ES-I3 (cell line): ENCODE measurements around the gene CSNK1D.
"Not testable (repeated sequence)": the region's sequence is repeated elsewhere in the genome, so short reads cannot be mapped to it uniquely, and the experiment has no call there.

Experiments
- H3K36me3 ChIP-seq: 2 replicates; pipeline ENCODE4 v1.6.1; 2013; ENCODE audit warnings: mild to moderate bottlenecking, low read length, control low read depth, moderate library complexity; ENCODE audit not compliant: insufficient read depth
- H3K4me1 ChIP-seq: 2 replicates; pipeline ENCODE4 v1.6.1; 2013; ENCODE audit warnings: mild to moderate bottlenecking, control low read depth, low read length; ENCODE audit not compliant: insufficient read depth
- H3K9ac ChIP-seq: 2 replicates; pipeline ENCODE4 v1.6.1; 2013; ENCODE audit warnings: low read depth, mild to moderate bottlenecking, low read length, moderate library complexity
- H3K9me3 ChIP-seq: 2 replicates; pipeline ENCODE4 v1.6.1; 2013; ENCODE audit warnings: mild to moderate bottlenecking, low read length, moderate library complexity; ENCODE audit not compliant: control insufficient read depth, insufficient read depth

Gene CSNK1D

DNA sequence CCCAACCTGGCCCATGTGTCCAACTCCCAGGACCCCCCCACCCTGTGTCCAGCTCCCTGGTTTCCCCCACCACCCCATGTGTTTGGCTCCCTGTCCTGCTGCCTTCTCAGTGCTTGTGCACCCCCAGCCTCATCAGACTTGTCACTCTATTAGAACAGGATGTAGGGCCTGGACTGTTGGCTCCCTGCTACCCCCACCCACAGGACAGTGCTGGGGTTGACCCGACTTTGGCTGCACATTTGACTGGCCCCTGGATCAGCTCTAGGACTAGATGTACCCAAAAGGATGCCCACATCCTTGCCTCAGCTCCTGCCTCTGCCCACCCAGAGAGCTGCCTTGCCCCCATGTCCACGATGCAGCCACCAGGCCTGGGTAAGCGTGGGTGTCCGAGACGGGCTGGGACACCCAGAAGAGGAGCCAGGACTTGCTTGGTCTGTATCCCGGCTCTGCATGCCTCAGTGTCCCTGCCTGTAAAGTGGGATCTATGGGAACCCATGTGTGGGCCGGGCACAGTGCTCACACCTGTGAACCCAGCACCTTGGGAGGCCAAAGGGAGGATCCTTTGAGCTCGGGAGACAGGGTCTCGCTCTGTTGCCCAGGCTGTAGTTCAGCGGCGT is 59.4 kb downstream of the CSNK1D start:
- H3K9ac ChIP-seq, result no peak overlapping the region
- no peaks in the 10 kb centered on the region; the same call in 1 of the 2 replicates for H3K9me3 ChIP-seq
- peaks cover 7% of the 10 kb centered on the region; the same call in 1 of the 2 replicates for H3K4me1 ChIP-seq
- no peaks in the 10 kb centered on the region for H3K36me3 ChIP-seq

DNA sequence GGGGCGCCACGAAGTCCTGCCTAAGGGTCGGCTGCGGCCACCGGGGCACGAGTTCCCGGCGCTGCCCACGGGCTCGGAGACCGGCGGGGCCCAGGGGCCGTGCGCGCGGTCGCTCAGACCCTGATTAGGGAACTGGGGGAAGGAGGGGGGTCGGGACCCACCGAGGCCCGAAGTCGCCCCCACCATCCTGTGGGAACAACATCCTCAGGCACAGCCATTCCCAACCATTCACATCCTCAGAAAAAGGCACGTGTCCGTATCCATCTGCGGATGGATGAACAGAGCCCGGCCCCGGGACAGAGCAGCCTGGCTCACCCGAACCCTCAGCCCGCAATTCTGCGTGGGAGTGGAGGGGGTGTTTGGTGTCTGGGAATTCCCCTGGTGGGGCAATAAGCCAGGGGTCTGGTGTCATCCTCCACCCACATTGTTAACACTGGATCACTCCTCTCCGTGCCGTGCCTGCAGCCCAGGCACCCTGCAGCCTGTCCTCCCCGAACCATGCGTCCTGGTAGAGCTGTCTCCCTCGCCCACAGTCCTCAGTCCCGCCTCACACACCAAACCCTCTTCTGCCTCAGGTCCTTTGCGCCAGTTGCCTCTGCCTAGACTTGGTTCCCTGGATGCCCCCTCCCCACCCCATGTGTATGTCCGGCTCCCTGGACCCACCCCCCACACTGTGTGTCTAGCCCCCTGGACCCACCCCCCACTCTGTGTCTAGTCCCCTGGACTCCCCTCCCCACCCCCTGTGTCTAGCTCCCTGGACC is 60.1 kb downstream of the CSNK1D start:
- Histone ChIP-seq H3K4me1 (peaks cover 7% of the 10 kb centered on the region; the same call in 1 of the 2 replicates), H3K36me3 (no peaks in the 10 kb centered on the region), H3K9ac (peak overlapping the region; percentile 98), H3K9me3 (no peaks in the 10 kb centered on the region; the same call in 1 of the 2 replicates)

DNA sequence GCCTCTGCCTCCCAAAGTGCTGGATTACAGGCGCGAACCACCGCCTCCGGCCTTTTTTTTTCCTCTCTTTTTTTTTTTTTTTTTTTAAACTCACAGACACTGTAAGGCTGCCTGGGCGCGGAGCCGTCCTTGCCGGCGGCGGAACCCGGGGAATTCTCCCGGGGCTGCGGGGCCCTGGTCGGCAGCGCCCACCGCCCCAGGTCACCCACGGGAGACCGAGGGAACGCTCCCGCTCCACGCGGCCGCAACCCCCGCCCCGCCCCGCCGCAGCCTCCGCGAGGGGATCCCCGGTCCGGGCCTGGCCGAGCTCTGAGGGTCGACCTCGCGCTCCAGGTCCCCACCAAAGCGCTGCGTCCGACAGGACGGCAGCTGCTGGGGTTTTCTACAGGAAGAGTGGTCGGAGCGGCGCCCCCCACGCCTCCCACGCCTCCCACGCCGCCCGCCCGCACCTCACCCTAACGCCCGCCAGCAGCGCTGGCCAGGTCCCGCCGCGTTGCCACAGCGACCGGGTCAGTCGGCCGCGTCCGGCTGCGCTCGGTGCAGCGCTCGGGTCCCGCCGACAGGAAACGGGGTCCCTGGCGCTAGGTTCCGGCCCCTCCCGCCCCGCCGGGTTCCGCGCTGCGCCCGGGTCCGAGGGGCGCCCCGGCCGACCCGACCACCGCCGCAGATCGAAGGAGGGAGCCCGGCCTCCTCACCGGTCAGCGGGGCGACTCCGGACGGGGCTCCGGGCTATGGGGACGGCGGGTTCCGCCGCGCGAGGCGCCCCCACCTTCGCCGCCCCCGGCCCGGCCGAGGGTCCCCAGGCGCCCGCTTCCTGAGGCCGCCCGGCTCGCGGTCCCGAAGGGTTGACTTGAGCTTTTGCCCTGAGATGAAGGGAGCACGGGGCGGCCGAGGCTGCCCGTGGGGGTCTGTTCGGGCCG is 60.9 kb downstream of the CSNK1D start, which contains the start of gene CCDC57:
CCDC57 (minus strand) TSS at position 512 of the 920 bp plus-strand sequence. CDS start 10,898 bp downstream, outside the sequence.
- no peaks in the 10 kb centered on the region; the same call in 1 of the 2 replicates for H3K9me3 ChIP-seq
- no peaks in the 10 kb centered on the region for H3K36me3 ChIP-seq
- H3K9ac ChIP-seq, result peak within 1 kb of the TSS; percentile 98
- H3K4me1 ChIP-seq, result peaks cover 7% of the 10 kb centered on the region; the same call in 1 of the 2 replicates

DNA sequence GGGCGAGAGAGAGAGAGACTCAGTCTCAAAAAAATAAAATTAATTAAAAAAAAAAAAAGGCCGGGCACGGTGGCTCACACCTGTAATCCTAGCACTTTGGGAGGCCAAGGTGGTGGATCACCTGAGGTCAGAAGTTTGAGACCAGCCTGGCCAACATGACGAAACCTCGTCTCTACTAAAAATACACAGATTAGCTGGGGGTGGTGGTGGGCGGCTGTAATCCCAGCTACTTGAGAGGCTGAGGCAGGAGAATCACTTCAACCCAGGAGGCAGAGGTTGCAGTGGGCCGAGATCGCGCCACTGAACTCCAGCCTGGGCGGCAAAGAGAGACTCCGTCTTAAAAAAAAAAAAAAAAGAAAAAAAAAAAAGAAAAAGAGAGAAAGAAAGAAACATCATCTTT is 62.8 kb downstream of the CSNK1D start:
- H3K36me3 ChIP-seq, H3K4me1 ChIP-seq, H3K9me3 ChIP-seq, H3K9ac ChIP-seq: not testable (repeated sequence)

DNA sequence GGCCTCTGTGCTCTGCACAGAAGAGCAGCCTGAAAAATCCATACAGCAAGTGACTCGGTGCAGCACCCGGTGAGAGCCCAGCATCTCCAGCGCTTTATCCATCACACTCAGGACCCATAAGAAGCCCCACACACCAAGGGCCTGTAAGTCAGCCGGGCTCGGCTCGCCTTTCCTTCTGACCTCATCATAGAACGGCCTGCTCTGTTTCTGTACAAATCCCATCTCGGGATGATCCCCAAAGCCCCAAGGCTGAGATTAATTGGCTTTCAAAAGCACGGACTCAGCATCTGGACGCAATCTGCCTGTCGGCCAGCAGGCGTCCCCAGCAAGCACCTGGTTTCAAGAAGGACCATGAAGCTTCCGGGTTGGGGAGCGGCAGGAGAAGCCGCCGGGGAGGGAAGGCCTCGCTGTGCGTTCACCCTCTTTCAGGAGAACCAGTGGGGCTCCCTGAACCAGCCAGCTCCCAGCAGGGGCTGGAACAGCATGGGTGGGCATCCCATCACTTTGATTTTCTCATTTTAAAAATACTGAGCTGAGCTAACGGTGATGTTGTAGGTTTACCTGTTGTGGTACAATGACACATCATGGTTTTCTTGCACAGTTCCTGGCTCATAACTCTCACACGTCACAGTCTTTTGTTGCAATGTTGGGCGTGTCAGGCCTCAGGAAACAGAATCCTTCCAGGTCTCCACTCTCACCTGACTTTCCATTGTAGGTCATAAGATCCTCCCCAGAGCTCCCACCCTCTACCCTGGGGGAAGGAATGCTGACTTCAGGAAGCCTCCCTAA is 67.6 kb downstream of the CSNK1D start:
- no peaks in the 10 kb centered on the region for H3K9me3 ChIP-seq
- H3K4me1 ChIP-seq, result peaks cover 10% of the 10 kb centered on the region; the same call in 1 of the 2 replicates
- H3K36me3 ChIP-seq, result no peaks in the 10 kb centered on the region
- H3K9ac ChIP-seq, result peak overlapping the region; percentile 7; the same call in 1 of the 2 replicates

DNA sequence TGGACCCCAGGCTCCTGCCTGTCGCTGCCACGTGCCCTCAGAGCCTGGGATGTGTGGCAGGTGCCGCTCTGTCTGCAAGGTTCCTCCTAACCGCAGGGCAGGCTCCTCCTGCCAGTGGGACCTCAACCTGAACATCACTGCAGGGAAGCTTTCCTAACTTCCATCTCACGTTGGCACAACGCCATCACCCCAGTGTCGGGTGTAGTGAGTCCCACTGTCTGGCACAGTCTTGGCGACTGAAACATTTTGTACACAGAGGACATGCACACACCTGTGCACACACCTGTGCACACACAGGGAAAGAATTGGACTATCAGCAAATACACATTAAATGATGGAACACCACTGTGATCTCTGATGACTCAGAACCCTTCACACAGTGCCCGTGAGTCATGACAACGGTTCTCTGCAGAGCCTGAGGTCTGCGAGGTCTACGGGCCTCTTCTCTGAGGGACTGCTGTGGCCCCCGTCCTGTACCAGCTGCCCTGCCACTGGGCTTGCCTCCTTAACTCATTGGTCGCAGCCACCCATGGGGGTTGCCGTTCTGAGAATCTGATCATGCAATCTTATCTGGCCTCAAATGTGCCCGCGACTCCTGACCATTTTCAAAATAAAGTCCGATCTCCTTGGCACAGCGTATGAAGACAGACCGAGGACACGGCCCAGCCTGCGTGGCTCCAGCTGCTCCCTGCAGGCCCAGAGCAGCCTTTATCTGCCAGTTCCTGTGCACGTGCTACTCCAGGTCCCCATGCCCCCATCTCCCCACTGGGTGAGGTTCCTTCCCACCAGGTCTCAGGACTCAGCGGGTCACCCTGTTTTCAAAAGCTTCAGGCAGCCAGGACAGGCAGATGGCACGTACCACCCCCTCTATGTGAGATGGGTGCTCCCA is 68.4 kb downstream of the CSNK1D start:
- Histone ChIP-seq H3K9me3 (no peaks in the 10 kb centered on the region), H3K4me1 (peaks cover 10% of the 10 kb centered on the region; the same call in 1 of the 2 replicates), H3K36me3 (no peaks in the 10 kb centered on the region), H3K9ac (no peak overlapping the region)

DNA sequence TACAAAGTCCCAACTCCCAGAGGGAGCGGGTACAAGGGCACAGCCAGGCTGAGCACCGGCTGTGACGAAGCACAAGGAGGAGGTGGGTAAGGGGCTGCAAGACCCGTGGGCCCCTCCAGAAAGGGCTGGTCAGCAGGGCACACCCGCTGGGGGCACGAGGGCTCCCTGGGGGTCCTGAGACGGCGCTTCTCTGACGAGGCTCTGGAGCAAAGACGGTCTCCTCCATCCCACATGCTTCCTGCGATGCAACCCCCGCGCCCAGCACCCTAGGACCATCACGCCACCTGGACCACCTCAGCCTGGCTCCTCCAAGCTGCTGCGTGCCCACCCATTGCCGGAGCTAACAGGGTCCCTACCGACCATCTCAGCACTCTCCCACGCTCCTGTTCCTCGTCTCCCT is 69.6 kb downstream of the CSNK1D start:
- Histone ChIP-seq H3K36me3 (no peaks in the 10 kb centered on the region), H3K9ac (no peak overlapping the region), H3K9me3 (no peaks in the 10 kb centered on the region), H3K4me1 (peaks cover 10% of the 10 kb centered on the region; the same call in 1 of the 2 replicates)

DNA sequence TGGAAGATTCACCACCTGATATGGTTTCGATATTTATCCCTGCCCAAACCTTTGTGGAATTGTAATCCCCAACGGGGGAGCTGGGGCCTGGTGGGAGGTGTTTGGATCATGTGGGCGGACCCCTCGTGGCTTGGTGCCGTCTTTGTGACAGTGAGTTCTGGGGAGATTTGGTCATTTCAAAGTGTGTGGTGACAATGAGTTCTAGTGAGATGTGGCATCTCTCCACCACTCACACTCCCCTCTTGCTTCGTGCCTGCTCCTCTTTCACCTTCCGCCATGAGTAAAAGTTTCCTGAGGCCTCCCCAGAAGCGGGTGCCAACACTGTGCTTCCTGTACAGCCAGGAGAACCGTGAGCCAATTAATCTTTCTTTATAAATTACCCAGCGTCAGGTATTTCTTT is 70.5 kb downstream of the CSNK1D start:
- H3K36me3 ChIP-seq, result 0 out of 2 replicates have a peak, but pooled peaks cover 3% of the 10 kb centered on the region
- no peak overlapping the region for H3K9ac ChIP-seq
- H3K9me3 ChIP-seq, result no peaks in the 10 kb centered on the region
- H3K4me1 ChIP-seq, result peaks cover 10% of the 10 kb centered on the region; the same call in 1 of the 2 replicates

DNA sequence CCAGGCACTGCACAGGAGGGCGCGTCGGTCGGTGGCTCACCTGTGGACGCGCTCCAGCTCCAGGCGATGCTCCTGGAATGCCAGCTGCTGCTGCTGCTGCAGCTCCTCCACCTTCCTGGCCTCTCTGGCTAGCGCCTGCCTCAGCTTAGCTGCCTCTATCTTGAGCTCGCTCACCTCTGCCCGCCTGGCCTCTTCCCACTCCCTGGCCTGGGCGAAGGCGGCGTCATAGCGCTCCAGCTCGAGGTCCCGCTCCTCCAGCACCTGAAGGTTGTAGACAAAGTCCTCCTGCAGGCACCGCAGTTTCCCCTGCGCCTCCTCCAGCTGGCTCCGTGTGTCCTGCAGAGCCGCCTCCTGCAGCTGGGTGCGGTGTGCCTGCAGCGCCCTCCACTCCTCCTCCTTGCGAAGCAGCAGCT is 72.0 kb downstream of the CSNK1D start:
- Histone ChIP-seq H3K4me1 (peaks cover 10% of the 10 kb centered on the region; the same call in 1 of the 2 replicates), H3K36me3 (0 out of 2 replicates have a peak, but pooled peaks cover 3% of the 10 kb centered on the region), H3K9ac (no peak overlapping the region), H3K9me3 (no peaks in the 10 kb centered on the region)

DNA sequence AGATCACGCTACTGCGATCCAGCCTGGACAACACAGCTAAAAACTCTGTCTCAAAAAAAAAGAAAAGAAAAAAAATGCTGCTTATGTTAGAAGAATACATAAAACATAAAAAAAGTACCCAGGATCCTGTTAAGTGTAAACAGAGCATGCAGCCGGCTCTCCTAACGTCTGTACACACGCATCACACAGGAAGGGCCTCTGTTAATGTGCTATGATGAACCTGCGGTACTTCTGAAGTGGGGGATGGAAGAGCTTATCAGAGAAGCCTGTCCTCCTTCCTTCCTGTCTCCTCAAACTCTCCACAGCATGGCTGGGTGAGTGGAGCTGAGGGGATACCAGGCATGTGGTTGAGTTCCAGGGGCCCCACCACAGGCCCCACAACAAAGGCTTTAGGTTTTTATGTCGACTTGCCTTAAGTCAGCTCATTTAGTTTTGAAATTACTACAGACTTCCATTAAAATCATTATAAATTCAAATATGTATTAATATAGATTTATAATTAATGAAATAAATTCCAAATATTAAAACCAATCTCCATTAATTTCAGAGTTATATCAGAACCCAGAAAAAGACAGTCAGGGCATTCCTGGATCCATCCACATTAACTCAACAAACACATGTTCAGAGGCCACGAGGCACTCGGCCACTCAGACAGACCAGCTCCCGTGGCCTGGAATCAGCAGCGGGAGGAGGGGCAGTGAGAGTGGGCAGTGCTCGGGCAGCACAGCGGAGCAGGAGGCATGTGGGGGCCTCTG is 72.6 kb downstream of the CSNK1D start:
- Histone ChIP-seq H3K9ac (no peak overlapping the region), H3K9me3 (no peaks in the 10 kb centered on the region), H3K36me3 (0 out of 2 replicates have a peak, but pooled peaks cover 3% of the 10 kb centered on the region), H3K4me1 (peaks cover 6% of the 10 kb centered on the region; the same call in 1 of the 2 replicates)

DNA sequence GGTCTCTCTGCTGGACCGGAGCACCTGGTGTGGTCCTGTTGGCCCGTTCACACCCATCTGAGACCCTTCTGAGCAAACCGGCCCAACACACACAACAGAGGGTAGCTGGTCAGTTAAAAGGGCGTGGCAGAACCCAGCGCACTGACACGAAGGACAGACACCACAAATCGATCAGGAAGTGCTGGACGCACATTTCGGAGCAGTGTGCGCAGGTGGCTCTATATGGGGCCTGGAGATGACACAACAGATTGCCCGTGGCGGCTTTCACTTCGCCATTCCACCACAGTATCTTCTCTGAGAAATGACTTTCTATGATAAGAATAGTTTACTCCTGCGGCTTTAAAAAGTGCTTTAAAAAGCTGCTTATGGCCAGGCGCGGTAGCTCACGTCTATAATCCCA is 73.4 kb downstream of the CSNK1D start:
- H3K4me1 ChIP-seq, result no peaks in the 10 kb centered on the region; the same call in 1 of the 2 replicates
- no peaks in the 10 kb centered on the region for H3K9me3 ChIP-seq

DNA sequence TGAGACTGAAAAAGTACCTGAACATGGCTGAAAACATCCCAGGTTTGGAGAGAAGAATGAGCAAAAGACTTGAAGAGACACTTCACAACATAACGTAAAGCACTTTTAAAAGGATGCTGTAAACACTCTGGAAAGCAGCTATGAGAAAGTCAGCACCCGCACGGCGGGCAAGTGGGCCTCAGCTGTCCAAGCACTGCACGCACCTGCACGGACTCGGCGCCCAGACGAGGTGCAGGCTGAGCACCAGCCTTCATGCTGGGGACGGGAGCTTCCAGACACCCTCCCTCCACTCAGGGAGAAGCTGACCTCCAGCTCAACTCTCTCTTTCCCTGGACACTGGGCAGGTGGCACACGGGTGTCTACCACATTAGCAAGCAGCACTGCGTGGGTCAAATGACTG is 74.0 kb downstream of the CSNK1D start:
- no peaks in the 10 kb centered on the region for H3K4me1 ChIP-seq
- H3K36me3 ChIP-seq, result 0 out of 2 replicates have a peak, but pooled peaks cover 3% of the 10 kb centered on the region
- no peaks in the 10 kb centered on the region for H3K9me3 ChIP-seq
- H3K9ac ChIP-seq, result no peak overlapping the region

More for the DNA sequence above, 73.4 kb downstream of the CSNK1D start:
- H3K9ac ChIP-seq, result no peak overlapping the region
- H3K36me3 ChIP-seq, result 0 out of 2 replicates have a peak, but pooled peaks cover 3% of the 10 kb centered on the region
